ENCODE results near the gene PPP1R11. TPM values are rescaled to one million over a fixed set of nuclear protein-coding genes. Genes with fewer than 3 reads are reported as not detected.

The PPP1R11 gene
- polyA plus RNA-seq, 3 donors, result 49.3 to 107 (median 67.7) TPM

- Histone ChIP-seq H3K4me2 (replicated peaks; ENCODE audit: extremely low read depth, low read length, poor library complexity, severe bottlenecking) (no peak overlapping the region), H4K20me1 (ENCODE audit: insufficient read depth, low read length) (no peaks in the 10 kb centered on the region), H3K4me1 (ENCODE audit: control insufficient read depth in 1 of 2, insufficient read depth in 2 of 2, low read length in 2 of 2) (peaks cover 5 to 16% of the 10 kb centered on the region in 2 donors), H3K4me3 (replicated peaks in 1 of 3; ENCODE audit: low read depth in 2 of 3, low read length in 3 of 3) (no peak overlapping the region), H3K27me3 (ENCODE audit: control insufficient read depth in 2 of 2, insufficient read depth in 2 of 2, low read length in 2 of 2) (peaks cover 75 to 91% of the 10 kb centered on the region in 2 donors), H3K79me2 (ENCODE audit: insufficient read depth, low read length) (no peaks in the 10 kb centered on the region), H3K27ac (ENCODE audit: low read depth in 1 of 2, low read length in 2 of 2) (no peak overlapping the region), H3K36me3 (replicated peaks in 1 of 2; ENCODE audit: control insufficient read depth in 1 of 2, insufficient read depth in 2 of 2, low read length in 2 of 2) (no peaks in the 10 kb centered on the region), H3K9me3 (replicated peaks in 1 of 2; ENCODE audit: control insufficient read depth in 1 of 2, insufficient read depth in 1 of 2, low read length in 2 of 2) (peaks cover 0 to 32% of the 10 kb centered on the region in 2 donors), H3K9ac (ENCODE audit: insufficient read depth, low read length, poor library complexity, severe bottlenecking) (no peak overlapping the region), H2AFZ (ENCODE audit: insufficient read depth, low read depth, low read length, poor library complexity, severe bottlenecking) (no peak overlapping the region)
- no peak overlapping the region for H3K27ac Mint-ChIP-seq
- intact Hi-C loops (cut with micrococcal nuclease), result no loop called here
- WGBS (ENCODE audit: insufficient coverage), result 48% methylated on average over 9 of the region's 22 CpGs
- peak; percentile 23 for TF ChIP-seq CTCF (IDR thresholded peaks at IDR 0.05)
- no peak for DNase-seq
- peaks cover 15 to 32% of the 10 kb centered on the region in 2 donors for H3K36me3 Mint-ChIP-seq
- H3K9me3 Mint-ChIP-seq, result peaks cover 3 to 33% (median 12%) of the 10 kb centered on the region in 7 donors
- peaks cover 85 to 92% (median 87%) of the 10 kb centered on the region in 3 donors for H3K27me3 Mint-ChIP-seq (ENCODE audit: low read depth in 3 of 3)
- peaks cover 15% of the 10 kb centered on the region for H3K4me1 Mint-ChIP-seq
- peak overlapping the region in 1 of 2 donors; percentile 86 for H3K4me3 Mint-ChIP-seq
These were observed 9.1 kb downstream of the PPP1R11 start for GRCh38 chr6:30075790-30076732.

- Mint-ChIP-seq H3K27ac (no peak overlapping the region), H3K9me3 (peaks cover 0 to 27% (median 10%) of the 10 kb centered on the region in 7 donors), H3K27me3 (ENCODE audit: low read depth in 3 of 3) (peaks cover 76 to 80% (median 79%) of the 10 kb centered on the region in 3 donors), H3K36me3 (peaks cover 13 to 25% of the 10 kb centered on the region in 2 donors), H3K4me3 (no peak overlapping the region), H3K4me1 (peaks cover 7% of the 10 kb centered on the region)
- H3K27ac ChIP-seq (ENCODE audit: low read depth in 1 of 2, low read length in 2 of 2), result no peak overlapping the region
- DNase-seq, result no peak
- no peaks in the 10 kb centered on the region for H3K36me3 ChIP-seq (replicated peaks in 1 of 2; ENCODE audit: control insufficient read depth in 1 of 2, insufficient read depth in 2 of 2, low read length in 2 of 2)
- no peak overlapping the region for H3K4me3 ChIP-seq (replicated peaks in 1 of 3; ENCODE audit: low read depth in 2 of 3, low read length in 3 of 3)
- H2AFZ ChIP-seq (ENCODE audit: insufficient read depth, low read depth, low read length, poor library complexity, severe bottlenecking), result no peak overlapping the region
- intact Hi-C loops (cut with micrococcal nuclease), result no loop called here
- no peak for TF ChIP-seq CTCF (IDR thresholded peaks at IDR 0.05)
- peaks cover 0 to 5% of the 10 kb centered on the region in 2 donors for H3K4me1 ChIP-seq (ENCODE audit: control insufficient read depth in 1 of 2, insufficient read depth in 2 of 2, low read length in 2 of 2)
- no peaks in the 10 kb centered on the region for H3K79me2 ChIP-seq (ENCODE audit: insufficient read depth, low read length)
- H3K9me3 ChIP-seq (replicated peaks in 1 of 2; ENCODE audit: control insufficient read depth in 1 of 2, insufficient read depth in 1 of 2, low read length in 2 of 2), result peaks cover 0 to 27% of the 10 kb centered on the region in 2 donors
- no peaks in the 10 kb centered on the region for H4K20me1 ChIP-seq (ENCODE audit: insufficient read depth, low read length)
- H3K27me3 ChIP-seq (ENCODE audit: control insufficient read depth in 2 of 2, insufficient read depth in 2 of 2, low read length in 2 of 2), result peaks cover 68 to 80% of the 10 kb centered on the region in 2 donors
- no peak overlapping the region for H3K4me2 ChIP-seq (replicated peaks; ENCODE audit: extremely low read depth, low read length, poor library complexity, severe bottlenecking)
- H3K9ac ChIP-seq (ENCODE audit: insufficient read depth, low read length, poor library complexity, severe bottlenecking), result no peak overlapping the region
- WGBS (ENCODE audit: insufficient coverage), result 20% methylated on average over 1 of the region's 4 CpGs
These were observed 10.2 kb downstream of the PPP1R11 start for GRCh38 chr6:30077218-30077617.
